IMR-90 (cell line): ENCODE results near the gene STAT1.

Experiments
- BHLHE40 ChIP-seq: fragments of 150-350 bp; IDR thresholded peaks from 2 replicates; pipeline ENCODE4 v1.6.1; 2016; ENCODE audit warnings: mild to moderate bottlenecking, low read depth, low read length
- CEBPB ChIP-seq: IDR thresholded peaks from 2 replicates; pipeline ENCODE4 v1.6.1; 2012; ENCODE audit warnings: low read depth, low read length, improper control_type of control experiment
- CHD1 ChIP-seq: IDR thresholded peaks from 2 replicates; pipeline ENCODE4 v1.6.1; 2012; ENCODE audit warnings: low read depth, low read length, improper control_type of control experiment
- CTCF ChIP-seq: conservative IDR thresholded peaks from 2 replicates; pipeline ENCODE4 v1.5.1; 2012; ENCODE audit warnings: mild to moderate bottlenecking, low read depth, low read length, improper control_type of control experiment
- ELK1 ChIP-seq: fragments of 150-350 bp; IDR thresholded peaks from 2 replicates; pipeline ENCODE4 v1.6.1; 2016; ENCODE audit warnings: low read depth, mild to moderate bottlenecking, low read length, moderate library complexity, borderline replicate concordance
- FOS ChIP-seq: fragments of 150-350 bp; IDR thresholded peaks from 2 replicates; pipeline ENCODE4 v1.6.1; 2016; ENCODE audit warnings: low read depth, low read length
- MAZ ChIP-seq: IDR thresholded peaks from 2 replicates; pipeline ENCODE4 v1.6.1; 2012; ENCODE audit warnings: low read depth, mild to moderate bottlenecking, low read length, improper control_type of control experiment, moderate library complexity, borderline replicate concordance
- MXI1 ChIP-seq: IDR thresholded peaks from 2 replicates; pipeline ENCODE4 v1.6.1; 2012; ENCODE audit warnings: low read depth, mild to moderate bottlenecking, low read length, moderate library complexity, borderline replicate concordance
- NFE2L2 ChIP-seq: fragments of 150-350 bp; IDR thresholded peaks from 2 replicates; pipeline ENCODE4 v1.6.1; 2016; ENCODE audit warnings: low read depth, mild to moderate bottlenecking, low read length
- POLR2A ChIP-seq: IDR thresholded peaks from 2 replicates; pipeline ENCODE4 v1.6.1; 2012; ENCODE audit warnings: mild to moderate bottlenecking, low read depth, low read length
- RAD21 ChIP-seq: IDR thresholded peaks from 2 replicates; pipeline ENCODE4 v1.6.1; 2012; ENCODE audit warnings: low read length, improper control_type of control experiment
- RFX5 ChIP-seq: IDR thresholded peaks from 2 replicates; pipeline ENCODE4 v1.8.0; 2012; ENCODE audit warnings: low read depth, mild to moderate bottlenecking, low read length, moderate library complexity
- SMC3 ChIP-seq: fragments of 150-350 bp; IDR thresholded peaks from 2 replicates; pipeline ENCODE4 v1.6.1; 2016; ENCODE audit warnings: low read depth, mild to moderate bottlenecking, antibody characterized with exemption, low read length, moderate library complexity
- TF ChIP-seq, protein P1 (sequence below): fragments of 150-350 bp; IDR thresholded peaks from 2 replicates; pipeline ENCODE4 v1.6.1; 2017; ENCODE audit warnings: mild to moderate bottlenecking, antibody characterized with exemption, low read length, low read depth

GRCh38 chr2:191008286-191008685 lies 5.7 kb downstream of the STAT1 start:
- no peak for TF ChIP-seq CTCF
- no peak for TF ChIP-seq RFX5
- no peak for TF ChIP-seq NFE2L2
- no peak for TF ChIP-seq POLR2A
- no peak for TF ChIP-seq MXI1
- TF ChIP-seq RAD21, result no peak
- TF ChIP-seq, protein P1, sequence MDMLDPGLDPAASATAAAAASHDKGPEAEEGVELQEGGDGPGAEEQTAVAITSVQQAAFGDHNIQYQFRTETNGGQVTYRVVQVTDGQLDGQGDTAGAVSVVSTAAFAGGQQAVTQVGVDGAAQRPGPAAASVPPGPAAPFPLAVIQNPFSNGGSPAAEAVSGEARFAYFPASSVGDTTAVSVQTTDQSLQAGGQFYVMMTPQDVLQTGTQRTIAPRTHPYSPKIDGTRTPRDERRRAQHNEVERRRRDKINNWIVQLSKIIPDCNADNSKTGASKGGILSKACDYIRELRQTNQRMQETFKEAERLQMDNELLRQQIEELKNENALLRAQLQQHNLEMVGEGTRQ, result no peak
- no peak for TF ChIP-seq SMC3
- TF ChIP-seq CEBPB, result no peak
- TF ChIP-seq BHLHE40, result no peak
- no peak for TF ChIP-seq FOS
- no peak for TF ChIP-seq MAZ
- no peak for TF ChIP-seq CHD1
- TF ChIP-seq ELK1, result no peak
